HepG2 (cell line): ENCODE measurements around the gene ARL14EP. TPM values are rescaled to one million over a fixed set of nuclear protein-coding genes. Genes with fewer than 3 reads are reported as not detected.

Source experiments
- BORCS8-MEF2B ChIP-seq: sonication (generic); formaldehyde crosslinking; IDR thresholded peaks from 2 replicates; pipeline ENCODE4 v1.8.0; 2022; ENCODE audit warnings: mild to moderate bottlenecking, missing genetic modification reagents
- DR1 ChIP-seq: sonication (generic); formaldehyde crosslinking; IDR thresholded peaks from 2 replicates; pipeline ENCODE4 v1.8.0; 2021; ENCODE audit warnings: mild to moderate bottlenecking, missing genetic modification reagents, inconsistent platforms
- HNRNPLL ChIP-seq: fragments of 200-400 bp; formaldehyde crosslinking; IDR thresholded peaks from 2 replicates; pipeline ENCODE4 v1.6.1; 2017; ENCODE audit warnings: mild to moderate bottlenecking, low read depth, low read length; ENCODE audit not compliant: poor library complexity, severe bottlenecking
- KAT8 ChIP-seq: IDR thresholded peaks from 2 replicates; pipeline ENCODE4 v1.6.1; 2016; ENCODE audit warnings: missing genetic modification reagents, missing compliant biosample characterization
- MYC ChIP-seq: sonication (generic); formaldehyde crosslinking; IDR thresholded peaks from 2 replicates; pipeline ENCODE4 v1.9.0; 2021; ENCODE audit warnings: missing genetic modification reagents, borderline replicate concordance
- NFIB ChIP-seq: sonication (generic); formaldehyde crosslinking; IDR thresholded peaks from 2 replicates; pipeline ENCODE4 v1.9.0; 2021; ENCODE audit warnings: missing genetic modification reagents, mild to moderate bottlenecking, borderline replicate concordance
- NFIC ChIP-seq: IDR thresholded peaks from 2 replicates; pipeline ENCODE4 v1.6.1; 2012; ENCODE audit warnings: mild to moderate bottlenecking, low read length, inconsistent platforms
- PRMT3 ChIP-seq: sonication (generic); formaldehyde crosslinking; IDR thresholded peaks from 2 replicates; pipeline ENCODE4 v1.8.1; 2022; ENCODE audit warnings: low read depth, mild to moderate bottlenecking, moderate library complexity, missing genetic modification reagents, borderline replicate concordance
- RFX5 ChIP-seq: IDR thresholded peaks from 2 replicates; pipeline ENCODE4 v1.6.1; 2011; ENCODE audit warnings: low read depth, low read length, improper control_type of control experiment
- SMARCC2 ChIP-seq: fragments of 450-650 bp; IDR thresholded peaks from 2 replicates; pipeline ENCODE4 v1.6.1; 2017; ENCODE audit warnings: antibody characterized with exemption, mild to moderate bottlenecking
- TOPORS ChIP-seq: sonication (generic); formaldehyde crosslinking; IDR thresholded peaks from 2 replicates; pipeline ENCODE4 v1.8.0; 2023; ENCODE audit warnings: mild to moderate bottlenecking, missing genetic modification reagents
- ZNF282 ChIP-seq: fragments of 450-650 bp; IDR thresholded peaks from 2 replicates; pipeline ENCODE4 v1.6.1; 2018; ENCODE audit not compliant: partially characterized antibody
- ZNF484 ChIP-seq: sonication (generic); formaldehyde crosslinking; IDR thresholded peaks from 2 replicates; pipeline ENCODE4 v1.5.1; 2020; ENCODE audit warnings: mild to moderate bottlenecking, low read depth, missing genetic modification reagents, borderline replicate concordance
- ZNF547 ChIP-seq: sonication (generic); formaldehyde crosslinking; IDR thresholded peaks from 2 replicates; pipeline ENCODE4 v1.5.1; 2020; ENCODE audit warnings: mild to moderate bottlenecking, missing genetic modification reagents
- ZNF766 ChIP-seq: sonication (generic); formaldehyde crosslinking; IDR thresholded peaks from 2 replicates; pipeline ENCODE4 v1.5.0; 2020; ENCODE audit warnings: missing genetic modification reagents, borderline replicate concordance
- ZNF83 ChIP-seq: sonication (generic); formaldehyde crosslinking; IDR thresholded peaks from 2 replicates; pipeline ENCODE4 v1.4.0; 2020; ENCODE audit warnings: missing genetic modification reagents, mild to moderate bottlenecking, borderline replicate concordance
- polyA plus RNA-seq, 8 experiments: library from polyadenylated mRNA; depleted of rRNA in 3 of 8; stranded (reverse) in 7 of 8; unstranded in 1 of 8; fragments of >200 nt; fragmentation: Illumina TruSeq in 4 of 8; extraction: Trizol in 4 of 8; gene quantifications; 2 replicates each; pipeline versions ENCODE4 v1.2.1 to v1.2.3, GENCODE V29; 2011 to 2016; ENCODE audit warnings: low read depth in 4 of 8, missing spikeins in 1 of 8, mixed read lengths in 1 of 8; ENCODE audit not compliant: insufficient read depth in 1 of 8
- total RNA-seq, 5 experiments: library from RNA; depleted of rRNA; stranded (reverse); fragments of >200 nt; fragmentation: Illumina TruSeq; extraction: Trizol; gene quantifications; 2 replicates each; pipeline ENCODE4 v1.2.3, GENCODE V29; 2016; ENCODE audit warnings: low read depth in 1 of 5
- TF ChIP-seq, protein P1 (sequence below): sonication (generic); formaldehyde crosslinking; IDR thresholded peaks from 2 replicates; pipeline ENCODE4 v1.5.0; 2020; ENCODE audit warnings: mild to moderate bottlenecking, missing genetic modification reagents
- TF ChIP-seq, protein P2 (sequence below): sonication (generic); formaldehyde crosslinking; IDR thresholded peaks from 2 replicates; pipeline ENCODE4 v1.9.0; 2021; ENCODE audit warnings: missing genetic modification reagents, borderline replicate concordance
- TF ChIP-seq, protein P3 (sequence below): IDR thresholded peaks from 2 replicates; pipeline ENCODE4 v1.6.1; 2016; ENCODE audit warnings: missing biosample characterization, missing genetic modification reagents, low read depth
- TF ChIP-seq, protein P4 (sequence below): sonication (generic); formaldehyde crosslinking; IDR thresholded peaks from 2 replicates; pipeline ENCODE4 v1.5.1; 2020; ENCODE audit warnings: missing genetic modification reagents, mild to moderate bottlenecking, borderline replicate concordance

The ARL14EP gene
- total and polyA plus RNA-seq, 2 of the 13 experiments (the other 11 are each of a cell fraction or from before 2014, with no cell fraction given): 9.8 to 15.4 TPM

DNA sequence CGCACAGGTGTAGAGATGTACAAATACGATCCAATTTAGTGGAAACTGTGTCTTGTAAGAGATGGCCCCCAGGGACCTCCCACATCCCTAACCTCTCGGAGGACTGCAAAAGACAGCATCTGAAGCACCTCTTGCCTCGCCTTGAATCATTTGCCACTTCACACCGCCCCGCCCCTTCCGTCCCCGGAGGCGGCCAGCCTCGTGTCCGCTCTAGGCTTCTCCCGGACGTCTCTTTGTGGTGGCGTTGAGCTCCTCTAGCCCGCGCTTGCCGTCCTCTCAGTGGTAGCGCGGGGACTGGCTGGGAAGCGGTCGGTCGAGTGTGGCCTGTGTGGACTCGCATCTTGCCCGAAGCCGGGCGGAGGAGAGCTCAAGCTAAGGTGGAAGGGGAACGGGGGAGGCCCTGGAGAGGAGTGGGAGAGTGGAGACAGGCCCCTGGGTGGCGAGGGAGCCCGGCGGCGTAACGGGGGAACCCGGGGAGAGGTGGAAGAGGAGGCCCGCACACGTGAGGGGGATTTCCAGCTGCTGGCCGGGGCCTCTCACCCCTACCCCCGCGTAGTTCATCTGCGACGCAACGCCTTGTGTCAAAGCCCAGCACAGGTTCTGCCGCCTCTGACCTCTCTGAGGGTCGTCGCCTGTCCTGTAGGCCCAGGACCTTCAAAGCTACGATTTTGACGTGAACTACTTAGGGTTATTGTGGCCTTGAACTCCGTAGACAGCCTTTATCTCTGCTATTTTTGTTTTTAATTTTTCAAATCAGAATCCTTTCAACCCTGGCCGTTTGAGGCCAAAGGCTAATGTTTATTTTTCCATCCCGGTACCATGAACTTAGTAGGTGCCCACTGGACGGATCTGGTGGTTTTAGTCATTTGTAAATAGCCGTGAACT is at the start of gene ARL14EP (continued):
- TF ChIP-seq ZNF282 (no peak), MYC (CRISPR knock-in tag) (peak; percentile 86), NFIB (CRISPR knock-in tag) (no peak), BORCS8-MEF2B (CRISPR knock-in tag) (peak; percentile 90), RFX5 (no peak), ZNF83 (CRISPR knock-in tag) (peak; percentile 80; the same call in 1 of the 2 replicates), ZNF484 (no peak), PRMT3 (CRISPR knock-in tag) (peak; percentile 58; the same call in 1 of the 2 replicates), NFIC (no peak), TOPORS (CRISPR knock-in tag) (peak; percentile 60; the same call in 1 of the 2 replicates), KAT8 (CRISPR knock-in tag) (peak; percentile 97), DR1 (CRISPR knock-in tag) (peak; percentile 94), SMARCC2 (no peak), ZNF547 (CRISPR knock-in tag) (peak; percentile 74), HNRNPLL (peak; percentile 76), ZNF766 (CRISPR knock-in tag) (peak; percentile 55; the same call in 1 of the 2 replicates)
- TF ChIP-seq, protein P1, sequence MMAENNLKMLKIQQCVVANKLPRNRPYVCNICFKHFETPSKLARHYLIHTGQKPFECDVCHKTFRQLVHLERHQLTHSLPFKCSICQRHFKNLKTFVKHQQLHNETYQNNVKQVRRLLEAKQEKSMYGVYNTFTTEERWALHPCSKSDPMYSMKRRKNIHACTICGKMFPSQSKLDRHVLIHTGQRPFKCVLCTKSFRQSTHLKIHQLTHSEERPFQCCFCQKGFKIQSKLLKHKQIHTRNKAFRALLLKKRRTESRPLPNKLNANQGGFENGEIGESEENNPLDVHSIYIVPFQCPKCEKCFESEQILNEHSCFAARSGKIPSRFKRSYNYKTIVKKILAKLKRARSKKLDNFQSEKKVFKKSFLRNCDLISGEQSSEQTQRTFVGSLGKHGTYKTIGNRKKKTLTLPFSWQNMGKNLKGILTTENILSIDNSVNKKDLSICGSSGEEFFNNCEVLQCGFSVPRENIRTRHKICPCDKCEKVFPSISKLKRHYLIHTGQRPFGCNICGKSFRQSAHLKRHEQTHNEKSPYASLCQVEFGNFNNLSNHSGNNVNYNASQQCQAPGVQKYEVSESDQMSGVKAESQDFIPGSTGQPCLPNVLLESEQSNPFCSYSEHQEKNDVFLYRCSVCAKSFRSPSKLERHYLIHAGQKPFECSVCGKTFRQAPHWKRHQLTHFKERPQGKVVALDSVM (CRISPR knock-in tag): peak; percentile 40
- TF ChIP-seq, protein P2, sequence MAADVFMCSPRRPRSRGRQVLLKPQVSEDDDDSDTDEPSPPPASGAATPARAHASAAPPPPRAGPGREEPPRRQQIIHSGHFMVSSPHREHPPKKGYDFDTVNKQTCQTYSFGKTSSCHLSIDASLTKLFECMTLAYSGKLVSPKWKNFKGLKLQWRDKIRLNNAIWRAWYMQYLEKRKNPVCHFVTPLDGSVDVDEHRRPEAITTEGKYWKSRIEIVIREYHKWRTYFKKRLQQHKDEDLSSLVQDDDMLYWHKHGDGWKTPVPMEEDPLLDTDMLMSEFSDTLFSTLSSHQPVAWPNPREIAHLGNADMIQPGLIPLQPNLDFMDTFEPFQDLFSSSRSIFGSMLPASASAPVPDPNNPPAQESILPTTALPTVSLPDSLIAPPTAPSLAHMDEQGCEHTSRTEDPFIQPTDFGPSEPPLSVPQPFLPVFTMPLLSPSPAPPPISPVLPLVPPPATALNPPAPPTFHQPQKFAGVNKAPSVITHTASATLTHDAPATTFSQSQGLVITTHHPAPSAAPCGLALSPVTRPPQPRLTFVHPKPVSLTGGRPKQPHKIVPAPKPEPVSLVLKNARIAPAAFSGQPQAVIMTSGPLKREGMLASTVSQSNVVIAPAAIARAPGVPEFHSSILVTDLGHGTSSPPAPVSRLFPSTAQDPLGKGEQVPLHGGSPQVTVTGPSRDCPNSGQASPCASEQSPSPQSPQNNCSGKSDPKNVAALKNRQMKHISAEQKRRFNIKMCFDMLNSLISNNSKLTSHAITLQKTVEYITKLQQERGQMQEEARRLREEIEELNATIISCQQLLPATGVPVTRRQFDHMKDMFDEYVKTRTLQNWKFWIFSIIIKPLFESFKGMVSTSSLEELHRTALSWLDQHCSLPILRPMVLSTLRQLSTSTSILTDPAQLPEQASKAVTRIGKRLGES (CRISPR knock-in tag): no peak
- TF ChIP-seq, protein P3, sequence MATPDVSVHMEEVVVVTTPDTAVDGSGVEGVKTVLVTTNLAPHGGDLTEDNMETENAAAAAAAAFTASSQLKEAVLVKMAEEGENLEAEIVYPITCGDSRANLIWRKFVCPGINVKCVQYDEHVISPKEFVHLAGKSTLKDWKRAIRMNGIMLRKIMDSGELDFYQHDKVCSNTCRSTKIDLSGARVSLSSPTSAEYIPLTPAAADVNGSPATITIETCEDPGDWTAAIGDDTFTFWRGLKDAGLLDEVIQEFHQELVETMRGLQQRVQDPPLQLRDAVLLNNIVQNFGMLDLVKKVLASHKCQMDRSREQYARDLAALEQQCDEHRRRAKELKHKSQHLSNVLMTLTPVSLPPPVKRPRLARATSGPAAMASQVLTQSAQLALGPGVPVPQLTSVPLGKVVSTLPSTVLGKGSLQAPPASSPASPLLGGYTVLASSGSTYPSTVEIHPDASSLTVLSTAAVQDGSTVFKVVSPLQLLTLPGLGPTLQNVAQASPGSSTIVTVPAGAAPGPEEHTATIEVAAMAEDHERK: peak; percentile 78
- TF ChIP-seq, protein P4, sequence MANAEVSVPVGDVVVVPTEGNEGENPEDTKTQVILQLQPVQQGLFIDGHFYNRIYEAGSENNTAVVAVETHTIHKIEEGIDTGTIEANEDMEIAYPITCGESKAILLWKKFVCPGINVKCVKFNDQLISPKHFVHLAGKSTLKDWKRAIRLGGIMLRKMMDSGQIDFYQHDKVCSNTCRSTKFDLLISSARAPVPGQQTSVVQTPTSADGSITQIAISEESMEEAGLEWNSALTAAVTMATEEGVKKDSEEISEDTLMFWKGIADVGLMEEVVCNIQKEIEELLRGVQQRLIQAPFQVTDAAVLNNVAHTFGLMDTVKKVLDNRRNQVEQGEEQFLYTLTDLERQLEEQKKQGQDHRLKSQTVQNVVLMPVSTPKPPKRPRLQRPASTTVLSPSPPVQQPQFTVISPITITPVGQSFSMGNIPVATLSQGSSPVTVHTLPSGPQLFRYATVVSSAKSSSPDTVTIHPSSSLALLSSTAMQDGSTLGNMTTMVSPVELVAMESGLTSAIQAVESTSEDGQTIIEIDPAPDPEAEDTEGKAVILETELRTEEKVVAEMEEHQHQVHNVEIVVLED: peak; percentile 95
